Islet of Langerhans (tissue), 1 donor: ENCODE results near the gene PRKCE.
"Not testable (repeated sequence)": the region's sequence is repeated elsewhere in the genome, so short reads cannot be mapped to it uniquely, and the experiment has no call there.

ENCODE experiments used
- FAIRE-seq: peaks from one replicate; lab custom pipeline; 2011; peaks lifted over from hg19 to GRCh38; lab: Jason Lieb, UNC

The PRKCE gene

GRCh38 chr2:45699032-45699658 is 47.7 kb downstream of the PRKCE start:
- no peak for FAIRE-seq

DNA sequence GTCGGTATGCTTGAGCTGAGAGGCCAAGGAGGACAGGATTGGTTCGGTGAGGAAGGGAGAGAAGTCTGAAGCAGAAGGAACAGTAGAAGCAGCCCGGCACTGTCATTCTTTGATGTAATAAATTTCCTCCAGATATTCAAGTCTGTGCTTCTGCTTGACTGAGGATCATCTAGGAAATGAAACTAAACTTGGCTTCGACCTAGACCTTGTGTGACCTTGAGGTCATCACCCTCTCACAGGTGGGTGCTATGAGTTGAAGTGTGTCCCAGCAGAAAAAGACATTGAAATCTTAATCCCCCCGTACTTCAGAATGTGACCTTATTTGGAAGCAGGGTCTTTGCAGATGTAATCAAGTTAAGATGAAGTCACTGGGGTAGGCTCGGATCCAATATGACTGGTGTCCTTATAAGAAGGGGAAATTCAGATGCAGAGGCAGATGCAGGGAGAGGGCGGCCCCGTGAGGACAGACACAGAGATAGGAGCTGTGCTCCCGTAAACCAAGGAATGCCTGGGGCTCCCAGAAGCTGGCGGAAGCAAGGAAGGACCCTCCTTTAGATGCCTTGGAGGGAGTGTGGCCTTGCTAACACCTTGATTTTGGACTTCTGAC is 49.0 kb downstream of the PRKCE start:
- no peak for FAIRE-seq

DNA sequence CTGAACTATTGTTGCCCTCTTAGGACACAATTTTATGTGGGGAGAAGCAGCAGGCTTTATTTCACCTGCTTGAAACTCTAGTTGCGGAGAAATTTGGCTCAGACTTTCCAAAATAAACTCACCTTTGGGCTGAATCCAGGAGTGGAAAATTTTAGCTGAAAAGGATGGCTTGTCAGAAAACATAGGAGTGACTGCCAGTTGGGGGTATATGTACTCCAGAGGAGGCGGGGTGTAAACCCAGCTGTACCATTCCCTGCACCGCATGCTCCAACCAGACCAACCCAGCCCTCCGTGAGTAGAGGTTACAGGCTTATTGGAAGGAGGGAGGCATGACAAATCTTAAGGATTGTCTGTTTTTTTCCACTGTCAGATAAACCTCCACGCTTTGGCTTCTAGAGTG is 53.8 kb downstream of the PRKCE start:
- no peak for FAIRE-seq

DNA sequence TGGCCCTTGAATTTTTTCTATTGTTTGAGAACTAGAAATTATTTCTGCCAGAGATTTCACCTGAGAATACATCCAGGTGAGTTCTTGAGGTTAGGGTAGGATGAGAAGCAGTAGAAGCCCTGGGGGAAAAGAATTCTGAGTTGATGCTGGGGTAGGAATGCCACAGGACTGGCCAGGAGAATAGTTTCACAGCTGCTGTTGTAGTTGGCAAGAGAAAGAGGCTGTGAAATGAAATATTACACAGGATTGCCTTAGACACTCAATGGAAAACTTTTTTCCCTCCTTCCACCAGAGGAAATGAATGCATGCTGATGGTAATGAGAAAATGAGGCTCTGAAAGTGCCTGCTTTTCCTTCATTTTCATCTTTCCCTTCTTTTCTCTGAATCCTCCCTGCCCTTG is 54.6 kb downstream of the PRKCE start:
- no peak for FAIRE-seq

DNA sequence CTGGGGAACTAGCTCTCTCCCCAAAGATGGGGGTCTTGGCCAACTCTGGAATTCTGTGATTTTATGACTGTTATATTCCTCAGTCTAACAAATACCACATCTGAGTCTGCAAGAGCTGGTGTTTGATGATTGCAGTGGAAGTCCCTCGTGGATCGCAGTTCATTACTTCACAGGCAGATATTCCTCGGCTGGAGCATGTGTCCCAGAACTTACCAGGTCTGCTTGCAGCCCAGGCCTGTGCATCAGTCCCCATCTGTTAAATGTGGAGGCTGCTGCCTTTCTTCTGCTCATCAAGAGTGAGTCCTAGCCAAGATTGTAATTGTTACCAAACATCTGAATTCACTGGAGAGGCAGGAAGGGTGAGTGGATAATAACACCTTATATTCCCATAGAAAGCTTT is 55.5 kb downstream of the PRKCE start:
- FAIRE-seq, result no peak

- FAIRE-seq, result no peak
Observed at GRCh38 chr2:45707661-45708060, 56.2 kb downstream of the PRKCE start.

DNA sequence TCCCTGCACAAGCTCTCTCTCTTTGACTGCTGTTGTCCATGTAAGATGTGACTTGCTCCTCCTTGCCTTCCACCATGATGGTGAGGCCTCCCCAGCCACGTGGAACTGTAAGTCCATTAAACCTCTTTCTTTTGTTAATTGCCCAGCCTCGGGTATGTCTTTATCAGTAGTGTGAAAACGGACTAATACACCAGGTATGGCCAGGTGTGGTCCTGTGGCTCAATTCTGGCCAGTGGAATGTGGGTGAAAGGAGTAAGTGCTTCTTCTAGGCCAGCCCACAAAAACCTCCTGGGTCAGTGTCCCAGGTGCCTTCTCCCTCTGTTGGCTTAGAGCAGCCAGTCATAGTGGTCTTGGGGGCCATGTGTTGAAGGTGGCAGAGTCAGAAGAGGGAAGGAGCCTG is 57.0 kb downstream of the PRKCE start:
- FAIRE-seq, result no peak

GRCh38 chr2:45709137-45709536 is 57.7 kb downstream of the PRKCE start:
- FAIRE-seq, result no peak

- no peak for FAIRE-seq
Observed at GRCh38 chr2:45710468-45710867, 59.0 kb downstream of the PRKCE start.

GRCh38 chr2:45711224-45711623 is 59.7 kb downstream of the PRKCE start:
- FAIRE-seq, result no peak

GRCh38 chr2:45712570-45712969 is 61.1 kb downstream of the PRKCE start:
- no peak for FAIRE-seq

GRCh38 chr2:45713136-45713535 is 61.7 kb downstream of the PRKCE start:
- no peak for FAIRE-seq

DNA sequence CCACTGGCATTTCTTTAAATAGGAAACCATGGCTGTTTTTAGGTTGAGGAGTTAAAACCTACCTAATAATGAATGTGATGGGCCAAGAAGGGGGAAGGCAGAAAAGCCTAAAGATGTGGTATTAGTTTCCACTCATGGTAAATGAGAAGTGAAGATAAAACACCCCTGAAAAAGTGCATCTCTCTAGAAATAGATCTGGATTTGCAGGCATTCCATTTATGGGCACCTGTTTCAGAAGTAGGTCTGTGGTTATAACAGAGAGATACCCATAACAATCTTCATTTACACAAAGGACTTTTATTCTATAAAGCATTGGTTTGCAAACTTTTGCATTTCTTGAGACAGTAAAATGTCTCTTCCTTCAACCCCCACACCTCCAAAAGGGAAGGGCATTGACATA is 62.1 kb downstream of the PRKCE start:
- no peak for FAIRE-seq

DNA sequence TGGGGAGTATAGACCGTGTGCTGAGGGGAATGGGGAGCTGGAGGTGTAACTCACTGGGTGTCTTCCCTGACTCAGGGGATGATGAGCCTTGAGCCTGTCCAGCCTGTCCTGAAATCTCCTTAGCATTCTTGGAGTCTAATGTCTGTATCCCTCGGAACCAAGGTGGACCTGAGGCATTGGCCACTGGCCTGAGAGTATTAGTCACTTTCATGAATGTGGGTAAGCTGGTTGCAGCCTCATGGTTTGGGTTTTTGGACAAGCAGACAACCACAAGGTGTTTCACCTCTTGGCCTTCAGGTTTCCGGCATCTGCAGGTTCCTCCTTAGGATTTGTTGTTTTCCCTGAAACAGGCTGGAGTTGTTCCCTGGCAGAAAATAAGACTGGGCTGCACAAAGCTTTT is 63.2 kb downstream of the PRKCE start:
- FAIRE-seq, result no peak

GRCh38 chr2:45715601-45716379 is 64.3 kb downstream of the PRKCE start:
- no peak for FAIRE-seq

DNA sequence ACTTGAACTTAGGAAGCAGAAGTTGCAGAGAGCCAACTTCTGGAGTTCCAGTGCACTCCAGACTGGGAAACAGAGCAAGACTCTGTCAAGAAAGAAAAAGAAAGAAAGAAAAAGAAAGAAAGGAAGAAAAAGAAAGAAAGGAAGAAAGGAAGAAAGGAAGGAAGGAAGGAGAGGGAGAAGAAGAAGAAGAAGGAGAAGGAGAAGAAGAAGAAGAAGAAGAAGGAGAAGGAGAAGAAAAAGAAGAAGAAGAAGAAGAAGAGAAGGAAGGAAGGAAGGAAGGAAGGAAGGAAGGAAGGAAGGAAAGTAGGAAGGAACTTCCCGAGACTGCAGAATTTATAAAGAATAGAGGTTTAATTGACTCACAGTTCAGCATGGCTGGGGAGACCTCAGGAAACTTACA is 65.0 kb downstream of the PRKCE start:
- FAIRE-seq, result not testable (repeated sequence)

DNA sequence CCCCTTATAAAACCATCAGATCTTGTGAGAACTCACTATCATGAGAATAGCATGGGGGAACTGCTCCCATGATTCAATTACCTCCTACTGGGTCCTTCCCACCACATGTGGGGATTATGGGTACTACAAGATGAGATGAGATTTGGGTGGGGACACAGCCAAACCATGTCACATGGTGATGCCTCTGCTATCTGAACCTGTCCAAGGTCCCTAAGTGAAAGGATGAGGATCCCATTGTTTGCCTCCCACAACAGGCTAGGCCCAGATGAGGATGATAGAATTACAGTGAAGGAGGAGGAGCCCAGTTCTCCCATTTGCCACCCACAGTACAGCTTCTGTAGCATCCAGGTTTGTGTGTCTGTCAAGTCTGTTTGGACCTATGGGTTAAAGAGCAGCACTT is 65.4 kb downstream of the PRKCE start:
- FAIRE-seq, result no peak

DNA sequence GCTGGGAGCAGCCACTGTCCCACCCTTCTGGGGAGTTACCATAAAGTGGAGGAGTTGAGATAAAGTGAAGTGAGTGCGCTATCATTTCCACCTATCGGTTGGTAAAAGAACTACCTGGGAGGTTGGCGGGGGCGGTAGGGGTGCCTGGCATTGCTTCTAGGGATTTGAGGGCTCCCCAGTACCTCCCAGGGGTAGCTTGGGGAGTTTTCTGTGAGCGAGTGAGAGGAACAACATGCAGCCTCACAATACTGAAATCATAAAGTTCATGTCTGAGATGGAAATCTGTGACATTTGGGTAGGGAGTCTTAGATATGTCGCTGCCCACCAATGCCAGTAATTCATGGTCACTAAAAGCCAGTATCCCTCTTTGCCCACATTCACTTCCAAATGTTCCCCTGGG is 68.7 kb downstream of the PRKCE start:
- no peak for FAIRE-seq

DNA sequence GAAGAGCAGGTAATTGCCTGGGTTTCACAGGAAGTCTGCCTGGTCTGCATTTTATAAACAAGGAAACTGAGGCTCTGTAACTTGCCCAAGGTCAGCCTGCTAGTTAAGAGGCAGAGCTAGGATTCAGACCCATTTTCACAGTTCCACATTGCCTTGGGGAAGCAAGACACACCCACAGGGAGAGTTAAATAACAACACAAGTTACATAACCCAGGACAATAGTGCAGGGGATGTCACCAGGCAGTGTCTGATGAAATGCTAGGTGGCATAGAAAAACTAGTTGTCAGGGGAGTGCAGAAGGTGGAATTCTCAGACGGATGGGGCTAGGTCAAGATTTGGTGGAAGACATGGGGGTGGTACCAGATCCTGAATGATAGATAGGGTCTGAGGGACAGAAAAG is 69.7 kb downstream of the PRKCE start:
- no peak for FAIRE-seq

DNA sequence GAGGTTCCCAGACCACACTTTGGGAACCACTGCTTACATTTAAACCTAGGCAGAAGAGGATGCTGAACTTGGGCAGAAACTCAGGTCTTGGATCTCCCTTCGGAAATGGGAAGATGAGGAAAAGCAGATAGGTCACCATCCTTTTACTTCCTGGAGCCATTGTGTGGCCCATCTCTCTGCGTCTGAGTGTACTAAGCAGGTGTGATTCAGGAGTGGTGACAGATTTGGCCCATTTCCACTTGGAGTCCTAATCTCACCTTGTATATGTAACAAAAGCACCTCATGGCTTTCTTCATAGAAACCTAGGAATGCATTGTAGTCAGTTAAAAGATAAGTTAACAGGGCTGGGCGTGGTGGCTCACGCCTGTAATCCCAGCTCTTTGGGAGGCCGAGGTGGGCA is 71.0 kb downstream of the PRKCE start:
- no peak for FAIRE-seq

- FAIRE-seq, result no peak
Observed at GRCh38 chr2:45723857-45724256, 72.4 kb downstream of the PRKCE start.

DNA sequence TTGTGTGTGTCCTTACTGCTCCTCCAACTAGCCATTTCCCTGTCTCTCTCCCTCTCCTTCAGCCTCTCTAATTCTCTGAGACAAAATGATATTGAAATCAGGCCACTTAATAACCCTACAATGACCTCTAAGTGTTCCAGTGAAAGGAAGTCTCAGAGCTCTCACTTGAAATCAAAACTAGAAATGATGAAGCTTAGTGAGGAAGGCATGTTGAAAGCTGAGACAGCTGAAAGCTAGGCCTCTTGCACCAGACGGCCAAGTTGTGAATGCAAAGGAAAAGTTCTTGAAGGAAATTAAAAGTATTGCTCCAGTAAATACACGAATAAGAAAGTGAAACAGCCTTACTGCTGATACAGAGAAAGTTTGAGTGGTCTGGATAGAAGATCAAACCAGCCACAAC is 72.9 kb downstream of the PRKCE start:
- FAIRE-seq, result no peak

GRCh38 chr2:45725731-45726130 is 74.3 kb downstream of the PRKCE start:
- no peak for FAIRE-seq

GRCh38 chr2:45726188-45726587 is 74.7 kb downstream of the PRKCE start:
- no peak for FAIRE-seq
